ENCODE measurements around the gene PDSS2.
"Not testable (repeated sequence)": the region's sequence is repeated elsewhere in the genome, so short reads cannot be mapped to it uniquely, and the experiment has no call there.

PDSS2 gene

GRCh38 chr6:107413966-107414645 is 45.3 kb downstream of the PDSS2 start:
- no peak for DNase-seq

- DNase-seq, result no peak
Observed at GRCh38 chr6:107411161-107411560, 48.2 kb downstream of the PDSS2 start.

- DNase-seq, result no peak
Observed at GRCh38 chr6:107409942-107410341, 49.4 kb downstream of the PDSS2 start.

GRCh38 chr6:107408714-107409113 is 50.6 kb downstream of the PDSS2 start:
- DNase-seq, result no peak

- DNase-seq, result no peak
Observed at GRCh38 chr6:107405002-107405401, 54.4 kb downstream of the PDSS2 start.

GRCh38 chr6:107402533-107402932 is 56.8 kb downstream of the PDSS2 start:
- no peak for DNase-seq

- DNase-seq, result no peak
Observed at GRCh38 chr6:107401573-107401972, 57.8 kb downstream of the PDSS2 start.

- DNase-seq, result no peak
Observed at GRCh38 chr6:107400616-107401147, 58.7 kb downstream of the PDSS2 start.

GRCh38 chr6:107399935-107400334 is 59.4 kb downstream of the PDSS2 start:
- no peak for DNase-seq

GRCh38 chr6:107398001-107398400 is 61.4 kb downstream of the PDSS2 start:
- no peak for DNase-seq

- no peak for DNase-seq
Observed at GRCh38 chr6:107396211-107396610, 63.2 kb downstream of the PDSS2 start.

GRCh38 chr6:107392069-107392468 is 67.3 kb downstream of the PDSS2 start:
- DNase-seq, result no peak

GRCh38 chr6:107390685-107391435 is 68.5 kb downstream of the PDSS2 start:
- DNase-seq, result no peak

- DNase-seq, result no peak
Observed at GRCh38 chr6:107390056-107390455, 69.3 kb downstream of the PDSS2 start.

GRCh38 chr6:107386904-107387303 is 72.5 kb downstream of the PDSS2 start:
- no peak for DNase-seq

GRCh38 chr6:107386340-107386739 is 73.0 kb downstream of the PDSS2 start:
- DNase-seq, result no peak

- no peak for DNase-seq
Observed at GRCh38 chr6:107383705-107384104, 75.7 kb downstream of the PDSS2 start.

GRCh38 chr6:107374264-107374663 is 85.1 kb downstream of the PDSS2 start:
- DNase-seq, result no peak

- DNase-seq, result no peak
Observed at GRCh38 chr6:107369493-107369892, 89.9 kb downstream of the PDSS2 start.

GRCh38 chr6:107368471-107368870 is 90.9 kb downstream of the PDSS2 start:
- no peak for DNase-seq

- not testable (repeated sequence) for DNase-seq
Observed at GRCh38 chr6:107364173-107364572, 95.2 kb downstream of the PDSS2 start.

GRCh38 chr6:107361753-107362604 is 97.4 kb downstream of the PDSS2 start:
- DNase-seq, result no peak

GRCh38 chr6:107360476-107360875 is 98.9 kb downstream of the PDSS2 start:
- DNase-seq, result no peak

All from NCI-H446 (cell line).